ENCODE results near the gene KIRREL3. TPM values are rescaled to one million over a fixed set of nuclear protein-coding genes. Genes with fewer than 3 reads are reported as not detected.
A peak's percentile ranks its signal among the peaks of the same experiment; 100 is the strongest.

The KIRREL3 gene
- total RNA-seq, 1 experiment from 2014 or later: 2.2 TPM

DNA sequence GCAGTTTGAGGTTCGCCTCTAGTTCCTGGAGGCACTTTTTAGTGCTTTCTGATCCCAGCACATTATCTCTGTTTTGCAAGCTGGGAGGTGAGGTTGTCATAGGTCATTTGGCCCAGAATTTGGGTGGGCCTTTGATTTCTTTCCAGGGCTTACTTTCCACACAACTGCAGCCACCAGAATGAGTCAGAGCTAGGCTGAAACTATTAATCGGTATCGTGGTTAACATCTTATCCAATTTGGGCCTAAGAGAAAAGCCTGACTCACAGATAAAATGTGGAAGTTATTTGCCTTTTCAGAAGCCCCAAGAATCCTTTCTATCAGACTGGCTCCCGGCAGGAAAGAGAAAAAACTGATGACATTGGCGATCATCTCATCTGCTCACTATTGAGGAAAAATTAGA, 166.4 kb downstream of the KIRREL3 start:
- intact Hi-C loops (cut with micrococcal nuclease; ENCODE audit: unreplicated experiment): loop anchor here (1.0 kb wide), 1 partner anchor 83 kb away; no protein-coding TSS in a partner anchor
- no peaks in the 10 kb centered on the region for H4K20me1 ChIP-seq (ENCODE audit: insufficient read depth)
- no peaks in the 10 kb centered on the region for H3F3A ChIP-seq (ENCODE audit: insufficient read depth, low read depth)
- peak in 1 of 2 experiments; percentile 18 for DNase-seq
- no peaks in the 10 kb centered on the region for H3K9me2 ChIP-seq (ENCODE audit: insufficient read depth)
- H3K4me3 ChIP-seq: no peak overlapping the region
- H3K27ac ChIP-seq: no peak overlapping the region
- H3K79me2 ChIP-seq (ENCODE audit: low read depth): no peaks in the 10 kb centered on the region
- no peak overlapping the region for H3K4me2 ChIP-seq
- no peaks in the 10 kb centered on the region for H3K36me3 ChIP-seq (ENCODE audit: low read depth)
- no TSS peak for BruUV-seq (replicated peaks)
- TF ChIP-seq EZH2 (IDR thresholded peaks at IDR 0.05; ENCODE audit: low read depth): no peak
- no peaks in the 10 kb centered on the region for H3K4me1 ChIP-seq (replicated peaks; ENCODE audit: insufficient read depth)
- no peaks in the 10 kb centered on the region for H3K9me3 ChIP-seq (ENCODE audit: insufficient read depth, low read depth)
- CTCF ChIA-PET: no interaction called here
- POLR2A ChIA-PET (ENCODE audit: unreplicated experiment): interaction anchor here (0.8 kb wide), 1 partner anchor 754 kb away, joined by 6 read pairs; no protein-coding TSS in a partner anchor
- H2AFZ ChIP-seq: no peak overlapping the region
- H3K27me3 ChIP-seq (ENCODE audit: insufficient read depth, low read depth): peaks cover 24% of the 10 kb centered on the region

DNA sequence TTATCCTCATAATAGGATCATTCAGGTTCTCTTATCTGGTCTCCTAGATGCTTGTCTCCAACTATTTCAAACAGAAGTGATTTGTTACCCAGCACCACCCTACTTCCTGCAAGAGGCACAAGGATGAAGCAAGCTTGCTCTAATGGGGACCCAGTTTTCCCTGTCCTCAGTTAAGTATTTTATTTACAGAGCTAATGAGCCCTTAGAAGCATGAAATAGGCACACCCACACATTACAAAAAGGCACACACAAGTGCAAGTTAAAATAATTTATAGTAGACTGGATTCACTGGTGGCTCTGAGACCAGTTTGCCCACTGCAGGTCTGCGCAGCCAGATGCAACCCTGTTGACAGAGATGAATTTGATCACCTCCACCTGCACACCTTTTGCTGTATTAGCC, 167.5 kb downstream of the KIRREL3 start:
- no TSS peak for BruUV-seq (replicated peaks)
- POLR2A ChIA-PET (ENCODE audit: unreplicated experiment): no interaction called here

DNA sequence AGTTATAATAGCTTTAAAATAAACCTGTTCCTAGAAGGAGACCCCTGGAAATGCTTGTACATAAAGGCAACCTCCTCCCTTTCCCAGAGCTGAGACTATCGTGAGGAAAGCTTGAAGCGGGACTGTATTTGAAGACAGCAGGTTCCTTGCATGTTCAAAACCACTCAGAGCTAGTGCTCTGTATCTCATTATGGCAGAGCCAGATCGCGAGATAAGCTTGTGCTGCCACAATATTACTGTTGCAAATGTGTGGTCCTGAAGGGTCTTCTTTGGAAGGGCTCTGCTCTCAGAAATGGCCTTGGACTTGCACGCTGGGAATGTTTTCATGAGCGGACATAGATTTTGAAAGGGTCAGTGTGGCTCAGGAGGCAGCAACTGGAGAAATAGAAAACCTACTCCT, 168.2 kb downstream of the KIRREL3 start:
- H3K4me3 ChIP-seq: no peak overlapping the region
- no peaks in the 10 kb centered on the region for H3K9me3 ChIP-seq (ENCODE audit: insufficient read depth, low read depth)
- H3F3A ChIP-seq (ENCODE audit: insufficient read depth, low read depth): no peaks in the 10 kb centered on the region
- ChIA-PET CTCF (no interaction called here), POLR2A (ENCODE audit: unreplicated experiment) (no interaction called here)
- peaks cover 17% of the 10 kb centered on the region for H3K27me3 ChIP-seq (ENCODE audit: insufficient read depth, low read depth)
- no peak overlapping the region for H2AFZ ChIP-seq
- no peaks in the 10 kb centered on the region for H3K9me2 ChIP-seq (ENCODE audit: insufficient read depth)
- H3K27ac ChIP-seq: no peak overlapping the region
- intact Hi-C loops (cut with micrococcal nuclease; ENCODE audit: unreplicated experiment): no loop called here
- no peaks in the 10 kb centered on the region for H3K79me2 ChIP-seq (ENCODE audit: low read depth)
- no peak overlapping the region for H3K4me2 ChIP-seq
- DNase-seq: no peak
- no peaks in the 10 kb centered on the region for H4K20me1 ChIP-seq (ENCODE audit: insufficient read depth)
- no TSS peak for BruUV-seq (replicated peaks)
- H3K36me3 ChIP-seq (ENCODE audit: low read depth): no peaks in the 10 kb centered on the region
- TF ChIP-seq CTCF (conservative IDR thresholded peaks at IDR 0.05) (no peak), EZH2 (IDR thresholded peaks at IDR 0.05; ENCODE audit: low read depth) (no peak)
- H3K4me1 ChIP-seq (replicated peaks; ENCODE audit: insufficient read depth): no peaks in the 10 kb centered on the region

More for the DNA sequence above, 167.5 kb downstream of the KIRREL3 start:
- Histone ChIP-seq H2AFZ (no peak overlapping the region), H3K36me3 (ENCODE audit: low read depth) (no peaks in the 10 kb centered on the region), H3K4me2 (no peak overlapping the region), H3K27ac (no peak overlapping the region), H3K9me2 (ENCODE audit: insufficient read depth) (no peaks in the 10 kb centered on the region), H3K27me3 (ENCODE audit: insufficient read depth, low read depth) (peaks cover 17% of the 10 kb centered on the region), H3K9me3 (ENCODE audit: insufficient read depth, low read depth) (no peaks in the 10 kb centered on the region), H3K4me1 (replicated peaks; ENCODE audit: insufficient read depth) (no peaks in the 10 kb centered on the region), H3K79me2 (ENCODE audit: low read depth) (no peaks in the 10 kb centered on the region), H3F3A (ENCODE audit: insufficient read depth, low read depth) (no peaks in the 10 kb centered on the region), H3K4me3 (no peak overlapping the region), H4K20me1 (ENCODE audit: insufficient read depth) (no peaks in the 10 kb centered on the region)
- CTCF ChIA-PET: no interaction called here
- TF ChIP-seq EZH2 (IDR thresholded peaks at IDR 0.05; ENCODE audit: low read depth) (no peak), CTCF (conservative IDR thresholded peaks at IDR 0.05) (no peak)
- DNase-seq: no peak
- intact Hi-C loops (cut with micrococcal nuclease; ENCODE audit: unreplicated experiment): no loop called here

GRCh38 chr11:126830216-126830806, 170.3 kb downstream of the KIRREL3 start:
- ChIA-PET CTCF (no interaction called here), POLR2A (ENCODE audit: unreplicated experiment) (interaction anchor here (0.6 kb wide), 1 partner anchor 112 kb away, joined by 3 read pairs; no protein-coding TSS in a partner anchor)
- no TSS peak for BruUV-seq (replicated peaks)
- Histone ChIP-seq H4K20me1 (ENCODE audit: insufficient read depth) (no peaks in the 10 kb centered on the region), H2AFZ (no peak overlapping the region), H3K9me3 (ENCODE audit: insufficient read depth, low read depth) (no peaks in the 10 kb centered on the region), H3K79me2 (ENCODE audit: low read depth) (no peaks in the 10 kb centered on the region), H3K36me3 (ENCODE audit: low read depth) (no peaks in the 10 kb centered on the region), H3K27ac (no peak overlapping the region), H3K4me2 (no peak overlapping the region), H3K4me1 (replicated peaks; ENCODE audit: insufficient read depth) (no peaks in the 10 kb centered on the region), H3F3A (ENCODE audit: insufficient read depth, low read depth) (no peaks in the 10 kb centered on the region), H3K4me3 (no peak overlapping the region), H3K9me2 (ENCODE audit: insufficient read depth) (no peaks in the 10 kb centered on the region), H3K27me3 (ENCODE audit: insufficient read depth, low read depth) (peaks cover 22% of the 10 kb centered on the region)
- intact Hi-C loops (cut with micrococcal nuclease; ENCODE audit: unreplicated experiment): no loop called here
- DNase-seq: no peak
- no peak for TF ChIP-seq EZH2 (IDR thresholded peaks at IDR 0.05; ENCODE audit: low read depth)
- no peak for TF ChIP-seq CTCF (conservative IDR thresholded peaks at IDR 0.05)
